ENCODE results near the gene THADA.

Gene THADA

DNA sequence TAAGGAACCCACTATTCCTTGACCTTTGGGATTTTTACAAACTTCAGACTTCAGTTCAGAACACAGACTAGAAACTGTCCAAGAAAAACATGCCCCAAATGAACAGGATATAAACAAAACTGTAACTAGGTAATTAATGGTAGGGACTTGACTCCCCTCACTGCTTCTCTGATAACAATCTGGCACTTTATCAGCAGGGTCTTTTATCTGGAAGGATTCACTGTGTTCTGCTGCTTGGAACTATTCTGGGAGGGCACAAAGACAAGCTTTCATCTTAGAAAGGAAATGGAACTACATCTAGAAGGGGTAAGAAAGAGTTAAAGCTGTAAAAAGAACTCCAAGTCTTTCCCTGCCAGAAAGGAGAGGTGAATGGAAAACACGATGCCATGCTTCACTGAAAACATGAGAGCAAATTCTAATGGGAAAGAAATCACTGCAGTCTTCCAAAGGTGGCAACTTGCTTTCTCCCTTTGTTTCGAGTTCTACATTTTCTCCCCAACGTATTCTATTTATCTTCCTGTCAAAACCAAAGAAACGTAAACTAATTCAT lies 181.2 kb downstream of the THADA start:
- TF ChIP-seq, protein P1, sequence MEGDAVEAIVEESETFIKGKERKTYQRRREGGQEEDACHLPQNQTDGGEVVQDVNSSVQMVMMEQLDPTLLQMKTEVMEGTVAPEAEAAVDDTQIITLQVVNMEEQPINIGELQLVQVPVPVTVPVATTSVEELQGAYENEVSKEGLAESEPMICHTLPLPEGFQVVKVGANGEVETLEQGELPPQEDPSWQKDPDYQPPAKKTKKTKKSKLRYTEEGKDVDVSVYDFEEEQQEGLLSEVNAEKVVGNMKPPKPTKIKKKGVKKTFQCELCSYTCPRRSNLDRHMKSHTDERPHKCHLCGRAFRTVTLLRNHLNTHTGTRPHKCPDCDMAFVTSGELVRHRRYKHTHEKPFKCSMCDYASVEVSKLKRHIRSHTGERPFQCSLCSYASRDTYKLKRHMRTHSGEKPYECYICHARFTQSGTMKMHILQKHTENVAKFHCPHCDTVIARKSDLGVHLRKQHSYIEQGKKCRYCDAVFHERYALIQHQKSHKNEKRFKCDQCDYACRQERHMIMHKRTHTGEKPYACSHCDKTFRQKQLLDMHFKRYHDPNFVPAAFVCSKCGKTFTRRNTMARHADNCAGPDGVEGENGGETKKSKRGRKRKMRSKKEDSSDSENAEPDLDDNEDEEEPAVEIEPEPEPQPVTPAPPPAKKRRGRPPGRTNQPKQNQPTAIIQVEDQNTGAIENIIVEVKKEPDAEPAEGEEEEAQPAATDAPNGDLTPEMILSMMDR (IDR thresholded peaks at IDR 0.05; ENCODE audit: low read depth, low read length) = no peak
- DNase-seq = no peak

DNA sequence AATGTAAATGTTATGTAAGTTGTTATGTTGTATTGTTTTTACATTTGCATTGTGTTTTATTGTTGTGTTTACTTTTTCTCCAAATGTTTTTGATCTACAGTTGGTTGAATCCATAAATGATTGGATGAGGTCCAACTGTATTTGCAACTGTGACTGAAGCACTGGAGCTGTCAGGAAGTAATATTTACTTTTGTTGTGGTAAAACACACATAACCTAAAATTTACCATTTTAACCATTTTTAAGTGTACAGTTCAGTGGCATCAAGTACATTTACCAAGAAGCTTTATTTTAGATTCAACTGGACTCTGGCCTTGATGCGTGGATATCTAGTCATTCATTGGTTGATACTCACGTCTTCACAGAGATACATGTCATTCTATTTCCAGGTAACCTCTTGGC lies 181.8 kb downstream of the THADA start:
- H3K4me3 ChIP-seq (ENCODE audit: low read depth, low read length) = no peak overlapping the region
- H3K9me3 ChIP-seq (ENCODE audit: severe bottlenecking) = no peaks in the 10 kb centered on the region
- TF ChIP-seq, protein P1 (IDR thresholded peaks at IDR 0.05; ENCODE audit: low read depth, low read length) = no peak
- H3K27me3 ChIP-seq (ENCODE audit: insufficient read depth, low read depth, severe bottlenecking) = no peaks in the 10 kb centered on the region
- H3K36me3 ChIP-seq = no peaks in the 10 kb centered on the region
- DNase-seq = no peak
- H3K27ac ChIP-seq = no peak overlapping the region

More for the DNA sequence above, 181.2 kb downstream of the THADA start:
- no peaks in the 10 kb centered on the region for H3K9me3 ChIP-seq (ENCODE audit: severe bottlenecking)
- no peaks in the 10 kb centered on the region for H3K36me3 ChIP-seq
- no peak overlapping the region for H3K27ac ChIP-seq
- no peak overlapping the region for H3K4me3 ChIP-seq (ENCODE audit: low read depth, low read length)
- no peaks in the 10 kb centered on the region for H3K27me3 ChIP-seq (ENCODE audit: insufficient read depth, low read depth, severe bottlenecking)

DNA sequence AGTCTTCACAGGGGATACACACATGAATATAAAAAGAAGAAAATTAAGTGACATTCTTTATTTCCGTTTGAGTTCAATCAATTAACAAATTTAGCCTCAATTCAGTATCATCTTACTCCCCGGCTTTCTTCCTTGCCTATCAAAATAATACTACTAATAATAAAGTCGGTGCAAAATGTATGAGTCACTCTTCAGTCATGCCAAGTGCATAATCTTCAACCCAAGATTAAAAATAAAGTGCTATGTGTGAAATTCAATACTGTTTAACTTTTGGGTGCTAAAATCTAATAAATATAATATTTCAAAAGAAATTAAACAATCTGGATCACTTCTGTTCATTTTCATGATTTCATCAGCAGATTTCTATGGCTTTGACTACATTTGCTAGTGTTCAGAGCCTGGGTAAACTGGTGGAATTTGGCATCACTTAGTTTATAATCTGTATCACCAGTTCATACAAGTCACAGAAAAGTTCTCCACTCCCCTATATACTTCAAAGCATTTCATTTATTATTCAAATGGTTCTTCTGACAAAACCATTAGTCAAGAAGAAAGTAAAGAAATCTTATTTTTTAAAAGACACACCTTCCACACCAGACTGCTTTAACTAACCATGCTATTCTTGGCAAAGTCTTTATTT lies 183.6 kb downstream of the THADA start:
- TF ChIP-seq, protein P1 (IDR thresholded peaks at IDR 0.05; ENCODE audit: low read depth, low read length) = no peak
- no peaks in the 10 kb centered on the region for H3K9me3 ChIP-seq (ENCODE audit: severe bottlenecking)
- H3K4me3 ChIP-seq (ENCODE audit: low read depth, low read length) = no peak overlapping the region
- DNase-seq = no peak
- no peak overlapping the region for H3K27ac ChIP-seq
- no peaks in the 10 kb centered on the region for H3K27me3 ChIP-seq (ENCODE audit: insufficient read depth, low read depth, severe bottlenecking)
- no peaks in the 10 kb centered on the region for H3K36me3 ChIP-seq

DNA sequence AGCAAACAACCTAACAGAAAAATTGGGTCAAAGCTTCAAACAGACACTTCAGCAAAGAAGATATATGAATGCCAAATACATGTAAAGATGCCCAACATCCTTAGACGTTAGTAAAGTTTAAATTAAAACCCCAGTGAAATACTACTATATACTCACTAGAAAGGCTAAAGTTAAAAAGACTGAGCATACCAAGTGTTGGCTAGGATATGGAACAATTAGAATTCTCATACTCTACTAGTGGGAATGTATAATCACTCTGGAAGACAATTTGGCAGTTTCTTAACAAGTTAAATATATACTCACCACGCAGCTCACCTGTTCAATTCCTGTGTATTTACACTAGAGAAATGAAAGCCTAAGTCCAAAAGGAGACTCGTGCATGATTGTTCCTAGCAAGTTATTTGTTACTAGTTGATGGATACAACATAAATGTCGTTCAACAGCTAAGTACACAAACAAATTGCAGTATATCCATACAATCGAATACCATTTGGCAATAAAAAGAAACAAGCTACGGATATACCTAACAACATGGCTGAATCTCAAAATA lies 185.7 kb downstream of the THADA start:
- Histone ChIP-seq H3K36me3 (no peaks in the 10 kb centered on the region), H3K27me3 (ENCODE audit: insufficient read depth, low read depth, severe bottlenecking) (no peaks in the 10 kb centered on the region), H3K9me3 (ENCODE audit: severe bottlenecking) (no peaks in the 10 kb centered on the region), H3K27ac (no peak overlapping the region), H3K4me3 (ENCODE audit: low read depth, low read length) (no peak overlapping the region)
- TF ChIP-seq, protein P1 (IDR thresholded peaks at IDR 0.05; ENCODE audit: low read depth, low read length) = no peak
- no peak for DNase-seq

DNA sequence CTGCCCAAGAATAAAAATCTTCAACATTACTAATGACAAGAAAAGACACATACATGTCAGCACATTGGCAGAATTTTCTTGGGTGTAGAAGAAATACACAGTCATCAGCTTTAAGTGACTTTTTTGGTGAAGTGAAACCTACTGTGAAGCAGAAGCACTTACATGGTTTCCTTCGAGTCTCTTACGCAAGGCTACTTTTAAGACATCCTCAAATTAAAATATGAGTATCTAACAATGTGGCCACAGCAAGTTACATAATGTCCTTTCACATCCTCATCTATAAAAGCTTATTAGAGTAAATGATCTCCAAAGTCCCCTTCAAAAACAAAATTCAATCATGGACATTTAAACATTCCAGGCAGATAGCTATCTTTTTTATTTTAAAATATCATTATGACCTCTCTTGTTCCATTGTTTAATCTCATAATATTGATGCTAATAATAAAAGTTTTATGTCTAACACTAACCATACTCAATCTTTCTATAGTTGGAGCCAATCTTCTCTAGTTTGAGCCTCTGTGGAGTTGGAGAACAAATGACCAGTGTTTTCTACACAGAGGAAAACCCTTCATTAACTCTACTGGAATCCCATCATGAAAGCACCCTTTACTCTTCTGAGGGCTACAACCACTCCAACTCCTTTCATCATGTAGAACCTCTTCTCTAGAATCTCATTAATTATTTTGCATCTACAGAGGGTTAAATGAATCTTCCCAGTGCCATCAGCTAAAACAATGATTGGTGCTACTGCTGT lies 187.3 kb downstream of the THADA start:
- no peak overlapping the region for H3K4me3 ChIP-seq (ENCODE audit: low read depth, low read length)
- no peaks in the 10 kb centered on the region for H3K9me3 ChIP-seq (ENCODE audit: severe bottlenecking)
- DNase-seq = no peak
- TF ChIP-seq, protein P1 (IDR thresholded peaks at IDR 0.05; ENCODE audit: low read depth, low read length) = no peak
- H3K27ac ChIP-seq = no peak overlapping the region
- H3K36me3 ChIP-seq = no peaks in the 10 kb centered on the region
- H3K27me3 ChIP-seq (ENCODE audit: insufficient read depth, low read depth, severe bottlenecking) = no peaks in the 10 kb centered on the region

Data from WERI-Rb-1 (cell line).